Activated T-cell treated with anti-CD3 and anti-CD28 coated beads for 1 hour (primary cell): ENCODE measurements around the gene ALKBH7.
A peak's percentile ranks its signal among the peaks of the same experiment; 100 is the strongest.

Experiments used
- DNase-seq: peaks from one replicate; pipeline ENCODE4 v3.0.0-alpha.2; 2020; ENCODE audit warnings: low read depth

ALKBH7 gene

GRCh38 chr19:6402058-6402457, 29.5 kb downstream of the ALKBH7 start:
- DNase-seq = no peak

- DNase-seq = no peak
These were observed 30.4 kb downstream of the ALKBH7 start for GRCh38 chr19:6402837-6403608.

- DNase-seq = no peak
These were observed 33.8 kb downstream of the ALKBH7 start for GRCh38 chr19:6406401-6406800.

DNA sequence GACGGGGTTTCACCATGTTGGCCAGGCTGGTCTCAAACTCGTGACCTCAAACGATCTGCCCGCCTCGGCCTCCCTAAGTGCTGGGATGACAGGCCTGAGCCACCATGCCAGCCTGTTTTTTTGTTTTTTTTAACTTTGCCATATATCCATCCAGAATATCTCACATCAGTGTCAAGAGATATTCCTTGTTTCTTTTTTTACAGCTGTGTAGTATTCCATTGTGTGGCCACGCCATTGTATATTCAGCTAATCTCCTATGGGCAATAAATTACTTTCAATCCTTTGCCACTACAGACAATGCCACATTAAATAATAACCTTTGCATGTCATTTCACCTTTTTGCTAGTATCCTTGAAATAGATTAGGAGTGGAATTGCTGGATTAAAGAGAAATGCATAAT, 36.8 kb downstream of the ALKBH7 start:
- DNase-seq = no peak

GRCh38 chr19:6412061-6412446, 39.5 kb downstream of the ALKBH7 start:
- DNase-seq = no peak

- peak; percentile 35 for DNase-seq
These were observed 40.0 kb downstream of the ALKBH7 start for GRCh38 chr19:6412447-6413091.

GRCh38 chr19:6413291-6413690, 40.7 kb downstream of the ALKBH7 start:
- no peak for DNase-seq

DNA sequence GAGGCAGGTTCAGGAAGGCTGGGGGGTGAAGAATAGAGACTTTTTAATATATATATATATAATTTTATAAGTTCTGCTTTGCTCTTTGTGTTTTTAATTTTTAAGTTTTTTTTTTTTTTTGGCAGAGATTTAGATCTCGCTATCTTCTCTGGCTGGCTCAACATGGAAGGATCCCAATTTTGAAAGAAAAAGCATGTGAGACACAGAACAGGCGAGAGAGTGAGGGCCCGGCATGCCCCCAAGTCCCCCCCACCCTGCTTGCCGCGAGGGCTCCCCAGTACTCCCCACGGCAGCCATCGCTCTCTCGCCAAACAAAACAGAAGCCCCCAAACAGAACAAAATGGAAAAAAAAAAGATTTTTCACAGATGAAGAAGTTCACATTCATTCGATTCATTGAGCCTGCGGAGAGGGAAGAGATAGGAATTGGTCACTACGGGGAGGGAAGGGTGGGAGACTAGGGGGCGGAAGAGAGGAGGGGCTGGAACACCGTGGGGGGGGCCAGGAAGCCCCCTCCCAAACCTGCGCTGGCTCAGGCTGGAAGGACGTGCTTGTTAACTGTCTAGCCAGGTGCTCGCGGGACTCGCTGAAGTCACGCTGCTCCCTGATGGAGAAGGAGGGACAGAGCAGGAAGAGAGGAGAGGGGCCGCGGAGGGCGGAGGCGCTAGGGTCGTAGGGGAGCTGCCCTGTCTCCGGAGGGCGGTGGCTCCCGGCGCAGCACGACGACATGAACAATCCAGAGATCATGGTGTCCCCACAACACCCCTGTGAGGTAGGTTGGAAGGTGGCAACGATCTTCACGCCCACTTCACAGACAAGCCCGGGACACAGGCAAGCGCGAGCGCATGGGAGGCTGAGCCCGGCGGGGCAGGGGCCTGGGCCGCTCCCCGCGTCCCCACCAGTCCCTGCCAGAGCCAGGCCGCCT, 41.4 kb downstream of the ALKBH7 start:
- DNase-seq = no peak

- no peak for DNase-seq
These were observed 42.4 kb downstream of the ALKBH7 start for GRCh38 chr19:6414793-6415590.

GRCh38 chr19:6415591-6416190, 43.1 kb downstream of the ALKBH7 start:
- no peak for DNase-seq

- no peak for DNase-seq
These were observed 44.2 kb downstream of the ALKBH7 start for GRCh38 chr19:6416658-6417405.

DNA sequence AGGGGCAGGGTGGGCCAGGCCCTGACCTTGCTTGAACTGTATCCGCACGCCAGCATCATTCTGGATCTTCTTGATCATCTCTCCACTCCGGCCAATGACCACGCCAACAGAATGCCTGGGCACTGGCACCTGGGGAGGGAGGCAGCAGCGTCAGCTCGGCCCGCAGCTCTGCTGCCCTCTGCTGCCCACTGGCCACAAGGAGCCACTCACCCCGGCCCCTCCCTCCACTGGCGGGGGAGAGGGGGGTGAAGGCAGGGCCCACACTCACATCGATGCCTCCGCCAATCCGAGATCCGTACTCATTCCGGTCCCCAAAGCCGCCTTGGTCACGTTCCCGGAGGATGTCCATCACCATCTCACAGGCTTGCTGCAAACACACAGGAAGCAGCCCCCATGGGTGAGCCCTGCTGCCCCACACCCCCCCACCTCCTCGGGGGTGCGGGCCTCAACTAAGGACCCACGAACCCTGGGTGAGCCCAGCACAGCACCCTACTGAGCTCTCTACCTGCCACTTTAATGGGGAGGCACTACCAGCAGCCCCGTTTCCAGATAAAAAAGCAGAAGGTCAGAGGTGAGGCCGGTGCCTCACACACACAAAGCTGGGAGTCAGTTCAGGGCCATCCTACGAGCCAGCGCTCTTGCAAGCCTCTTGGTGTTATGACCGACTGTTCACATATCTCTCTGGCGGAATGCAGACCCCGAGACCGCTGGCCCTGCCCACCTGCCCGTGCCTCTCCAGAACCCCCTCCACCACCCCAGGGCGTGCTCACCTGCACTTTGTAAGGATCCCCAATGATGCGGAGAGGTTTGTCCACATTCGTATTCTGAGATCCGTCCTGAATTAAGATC, 45.3 kb downstream of the ALKBH7 start:
- DNase-seq = no peak

DNA sequence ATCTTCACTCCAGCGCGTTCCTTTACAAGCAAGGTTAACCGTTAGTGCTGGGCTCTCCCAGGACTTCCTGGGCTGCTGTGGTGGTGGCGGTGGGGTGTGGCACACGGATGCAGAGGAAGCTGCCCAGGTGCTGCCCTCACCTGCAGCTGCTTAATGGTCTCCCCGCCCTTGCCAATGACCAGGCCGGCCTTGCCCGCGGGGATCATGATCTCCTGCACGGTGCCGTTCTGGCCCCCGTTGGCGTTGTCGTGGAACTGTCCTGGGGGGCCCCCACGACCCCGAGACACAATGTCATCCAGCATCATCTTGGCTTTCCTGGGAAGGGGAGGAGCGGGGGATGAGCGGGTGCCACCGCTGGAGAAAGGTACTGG, 46.0 kb downstream of the ALKBH7 start:
- no peak for DNase-seq

GRCh38 chr19:6421075-6422014, 48.8 kb downstream of the ALKBH7 start:
- no peak for DNase-seq

- DNase-seq = no peak
These were observed 51.1 kb downstream of the ALKBH7 start for GRCh38 chr19:6423499-6424194.

GRCh38 chr19:6424195-6424938, 51.8 kb downstream of the ALKBH7 start, which contains the start of gene KHSRP:
Gene KHSRP (minus strand): TSS chr19:6424811. CDS start chr19:6424701, 110 bp downstream.
- no peak for DNase-seq
